Activated CD8-positive, alpha-beta memory T cell treated with anti-CD3 and anti-CD28 coated beads for 36 hours (primary cell): ENCODE data around the gene MAST3. TPM values are rescaled to one million over a fixed set of nuclear protein-coding genes. Genes with fewer than 3 reads are reported as not detected.

ENCODE experiments used
- CTCF ChIA-PET: fragments of 350-600 bp; sonication (Branson Sonifier 250); formaldehyde crosslinking; loops from one replicate; lab custom pipeline; 2021; ENCODE audit warnings: antibody characterized with exemption; lab: Charles Lee
- POLR2A ChIA-PET: fragments of 350-600 bp; sonication (Branson Sonifier 250); formaldehyde crosslinking; loops from one replicate; lab custom pipeline; 2021; ENCODE audit warnings: antibody characterized with exemption; lab: Charles Lee
- total RNA-seq, 2 experiments: library from RNA; stranded (reverse); gene quantifications; one replicate each; pipeline ENCODE4 v1.2.3, GENCODE V29; 2021

MAST3 gene
- total RNA-seq, 2 experiments from 2014 or later: 15.5 to 16.2 TPM

DNA sequence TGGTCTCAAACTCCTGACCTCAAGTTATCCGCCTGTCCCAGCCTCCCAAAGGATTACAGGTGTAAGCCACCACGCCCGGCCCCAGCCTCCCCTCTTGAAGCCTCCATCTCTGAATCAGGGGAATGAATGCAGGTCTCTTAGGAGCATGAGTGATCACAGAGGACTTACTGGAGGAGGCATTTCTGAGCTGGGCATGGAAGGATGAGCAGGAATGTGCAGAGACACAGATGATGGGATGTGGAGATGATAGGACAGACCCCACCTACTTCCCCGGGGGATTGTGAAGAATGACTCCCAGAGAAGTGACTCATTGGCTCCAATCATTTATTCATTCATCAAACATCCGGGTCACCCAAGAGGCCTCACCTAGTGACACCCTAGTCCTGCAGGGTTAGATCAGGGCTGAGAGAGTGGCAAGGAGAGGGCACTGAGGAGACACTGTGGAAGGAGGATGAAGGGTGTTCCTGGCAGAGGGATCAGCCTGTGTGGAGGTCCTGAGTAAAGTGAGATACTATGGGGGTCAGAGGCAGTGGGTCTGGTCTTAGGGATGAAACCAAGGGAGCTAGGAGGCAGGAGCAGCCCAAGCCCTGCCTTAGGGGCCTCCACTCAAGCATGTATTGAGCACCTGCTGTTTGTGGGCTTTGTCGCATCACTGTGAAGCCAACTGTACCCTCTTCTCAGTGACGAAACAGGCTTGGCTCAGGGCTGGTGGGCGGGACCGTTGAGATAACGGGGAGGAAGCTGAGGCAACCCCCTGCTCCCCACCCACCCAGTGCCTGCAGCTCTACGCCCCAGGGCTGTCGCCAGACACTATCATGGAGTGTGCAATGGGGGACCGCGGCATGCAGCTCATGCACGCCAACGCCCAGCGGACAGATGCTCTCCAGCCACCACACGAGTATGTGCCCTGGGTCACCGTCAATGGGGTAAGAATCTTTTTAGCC is 79.1 kb downstream of the MAST3 start:
- POLR2A ChIA-PET: no interaction called here
- CTCF ChIA-PET: interaction anchor here (0.7 to 1.6 kb wide), 2 partner anchors 75 to 220 kb away, joined by 3 to 4 read pairs; no protein-coding TSS in a partner anchor

DNA sequence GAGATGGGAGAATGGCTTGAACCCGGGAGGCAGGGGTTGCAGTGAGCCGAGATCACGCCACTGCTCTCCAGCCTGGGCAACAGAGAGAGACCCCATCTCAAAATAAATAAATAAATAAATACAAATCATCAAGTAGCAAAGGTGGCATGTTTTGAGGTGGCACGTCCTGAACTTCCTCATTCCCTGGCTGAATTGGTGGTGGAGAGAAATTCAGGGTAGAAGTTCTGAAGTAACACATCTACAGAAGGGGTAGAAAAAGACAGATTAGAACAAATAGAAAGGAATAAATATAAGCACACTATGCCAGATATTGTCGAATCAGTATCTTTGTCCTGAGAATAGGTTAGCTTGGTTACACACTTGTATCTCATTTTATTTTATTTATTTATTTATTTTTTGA is 82.4 kb downstream of the MAST3 start:
- CTCF ChIA-PET: no interaction called here
- POLR2A ChIA-PET: no interaction called here

DNA sequence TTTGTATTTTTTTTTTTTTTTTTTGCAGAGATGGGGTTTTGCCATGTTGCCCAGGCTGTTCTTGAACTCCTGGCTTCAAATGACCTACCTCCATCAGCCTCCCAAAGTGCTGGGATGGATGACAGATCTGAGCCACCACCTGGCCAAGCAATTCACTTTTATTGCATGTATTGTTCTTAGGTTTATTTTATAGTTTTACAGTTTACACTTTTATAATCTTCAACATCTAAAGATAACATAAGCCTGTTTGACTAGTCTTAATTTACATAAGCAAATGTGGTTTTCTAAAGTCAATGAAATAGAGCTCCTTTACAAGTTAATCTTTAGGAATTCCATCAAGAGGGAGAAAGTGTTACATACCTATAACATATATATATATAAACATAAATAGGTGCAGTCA is 86.0 kb downstream of the MAST3 start:
- ChIA-PET POLR2A (no interaction called here), CTCF (interaction anchor here (0.5 to 1.2 kb wide), 3 partner anchors 22 to 108 kb away, joined by 3 read pairs; no protein-coding TSS in a partner anchor)

DNA sequence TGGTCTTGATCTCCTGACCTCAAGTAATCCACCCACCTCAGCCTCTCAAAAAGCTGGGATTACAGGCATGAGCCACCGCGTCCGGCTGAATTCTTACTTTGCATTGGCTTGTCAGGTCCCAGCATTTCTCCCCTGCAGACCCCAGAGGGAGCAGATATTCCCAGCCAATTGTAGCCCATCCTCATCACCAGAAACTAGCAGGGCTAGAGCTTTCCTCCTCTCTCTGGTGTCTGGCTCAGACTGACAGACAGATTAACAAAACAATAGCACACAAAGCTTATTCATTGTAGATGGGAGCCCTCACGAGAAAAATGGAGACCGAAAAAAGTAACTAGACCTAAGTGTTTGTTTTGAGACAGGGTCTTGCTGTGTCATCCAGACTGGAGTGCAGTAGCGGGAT is 88.0 kb downstream of the MAST3 start:
- POLR2A ChIA-PET: no interaction called here

DNA sequence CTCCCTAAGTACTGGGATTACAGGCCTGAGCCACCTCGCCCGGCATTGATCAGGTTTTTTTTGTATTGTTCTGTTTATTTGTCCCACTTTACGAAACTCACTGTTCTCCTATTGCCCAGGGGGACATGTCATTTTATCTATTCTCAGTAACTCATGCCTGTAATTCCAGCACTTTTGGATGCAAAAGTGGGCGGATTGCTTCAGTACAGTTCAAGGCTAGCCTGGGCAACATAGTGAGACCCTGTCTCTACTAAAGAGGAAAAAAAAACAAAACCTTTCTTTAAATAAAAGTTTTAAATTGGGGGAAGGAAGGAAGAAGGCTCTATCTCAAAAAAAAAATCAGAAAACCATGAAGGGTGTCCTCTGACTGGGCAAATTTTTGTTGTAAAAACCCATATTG is 92.7 kb downstream of the MAST3 start:
- CTCF ChIA-PET: interaction anchor here (0.7 kb wide), 2 partner anchors 61 to 245 kb away, joined by 3 read pairs; no protein-coding TSS in a partner anchor
- POLR2A ChIA-PET: interaction anchor here (0.8 kb wide), 1 partner anchor 61 kb away, joined by 9 read pairs; no protein-coding TSS in a partner anchor

More for the DNA sequence above, 88.0 kb downstream of the MAST3 start:
- CTCF ChIA-PET: interaction anchor here (0.6 to 1.6 kb wide), 5 partner anchors 24 to 226 kb away, joined by 3 to 5 read pairs (median 3); no protein-coding TSS in a partner anchor

DNA sequence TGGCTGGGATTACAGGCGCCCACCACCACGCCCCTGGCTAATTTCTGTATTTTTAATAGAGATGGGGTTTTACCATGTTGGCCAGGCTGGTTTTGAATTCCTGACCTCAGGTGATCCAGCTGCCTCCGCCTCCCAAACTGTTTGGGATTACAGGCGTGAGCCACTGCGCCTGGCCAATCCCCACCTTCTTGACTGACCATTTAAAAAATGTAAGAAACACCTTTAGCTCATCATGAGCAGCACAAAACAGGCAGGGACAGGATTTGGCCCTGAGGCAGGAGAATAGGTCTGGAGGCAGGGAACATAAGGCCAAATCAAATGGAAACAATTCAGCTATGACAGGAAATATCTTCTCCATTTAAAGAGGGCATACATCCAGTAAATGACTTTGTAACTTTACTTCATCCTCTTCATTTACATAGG is 94.1 kb downstream of the MAST3 start:
- ChIA-PET CTCF (interaction anchor here (0.5 to 2.5 kb wide), 10 partner anchors 12 to 768 kb away, joined by 3 to 12 read pairs (median 4); partner anchors contain the start of genes LSM4 and RAB3A), POLR2A (interaction anchor here (0.6 to 2.0 kb wide), 2 partner anchors 9 to 12 kb away, joined by 3 to 9 read pairs; partner anchors contain the start of gene RAB3A)

DNA sequence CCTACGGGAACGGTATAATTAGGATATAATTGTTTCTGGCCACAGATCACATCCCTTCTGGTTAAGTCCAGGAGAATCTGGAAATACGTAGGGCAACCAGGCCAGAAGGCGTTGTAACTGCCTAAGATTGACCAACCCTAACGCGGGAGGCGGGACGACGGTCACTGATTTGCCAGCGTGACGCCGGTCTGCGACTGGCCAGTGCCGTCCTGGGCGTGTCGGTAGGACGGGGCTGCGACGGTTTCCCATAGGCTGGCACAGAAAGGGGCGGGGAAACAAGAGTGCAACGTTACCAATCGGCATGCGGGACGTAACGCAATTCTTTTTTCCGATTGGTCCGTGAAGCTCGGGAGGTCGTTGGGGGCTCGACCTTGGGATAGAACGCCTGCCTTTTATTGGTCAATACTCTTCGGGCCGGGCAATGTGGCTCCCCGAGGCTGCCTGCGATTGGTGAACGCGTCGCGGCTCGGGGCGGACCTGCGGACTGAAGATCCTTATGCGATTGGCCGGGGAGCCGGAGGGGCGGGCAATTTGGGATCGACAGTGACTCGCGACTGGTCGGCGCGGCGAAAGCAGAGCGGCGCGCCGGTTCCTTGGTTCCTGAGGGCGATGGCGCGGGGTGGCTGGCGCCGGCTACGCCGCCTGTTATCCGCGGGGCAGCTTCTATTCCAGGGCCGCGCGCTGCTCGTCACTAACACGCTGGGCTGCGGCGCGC is 95.3 kb downstream of the MAST3 start, which contains the start of gene MPV17L2:
TSS of gene MPV17L2 (plus strand) at position 546 of the 715 bp plus-strand sequence. CDS start at position 610, 64 bp downstream.
- CTCF ChIA-PET: interaction anchor here (0.6 to 2.5 kb wide), 10 partner anchors 11 to 136 kb away, joined by 3 to 12 read pairs (median 3); partner anchors contain the start of genes LSM4 and RAB3A

DNA sequence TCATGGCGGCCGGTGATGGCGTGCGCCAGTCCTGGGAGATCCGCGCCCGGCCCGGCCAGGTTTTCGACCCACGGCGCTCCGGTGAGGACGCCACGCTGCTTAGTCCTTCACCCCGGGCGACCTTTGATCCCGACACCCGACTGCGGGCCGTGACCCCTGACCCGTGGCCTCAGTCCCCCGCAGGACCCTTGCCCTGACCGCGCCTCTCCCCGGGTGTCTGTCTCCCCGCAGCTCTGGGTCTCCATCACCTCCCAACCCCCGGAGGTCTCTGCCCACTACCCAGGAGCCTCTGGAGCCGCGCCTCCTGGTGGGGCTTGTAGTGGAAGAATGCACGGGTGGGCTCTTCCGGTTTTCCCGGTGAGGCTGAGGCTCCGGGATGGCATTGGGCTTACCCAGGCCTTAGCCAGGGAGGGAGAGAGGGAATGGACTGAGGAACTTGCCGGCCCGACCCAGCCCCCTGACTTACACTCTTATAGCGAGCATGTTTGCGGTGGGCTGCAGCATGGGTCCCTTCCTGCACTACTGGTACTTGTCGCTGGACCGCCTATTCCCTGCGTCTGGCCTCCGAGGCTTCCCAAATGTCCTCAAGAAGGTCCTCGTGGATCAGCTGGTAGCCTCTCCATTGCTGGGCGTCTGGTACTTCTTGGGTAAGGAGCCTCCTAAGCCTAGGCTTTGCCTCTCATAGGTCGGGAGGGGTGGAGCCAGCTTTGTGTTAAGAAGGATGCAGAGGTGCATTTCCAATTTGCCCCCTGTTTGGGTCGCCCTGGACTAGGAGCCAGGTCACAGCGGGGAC is 96.0 kb downstream of the MAST3 start:
- ChIA-PET CTCF (interaction anchor here (1.0 to 2.5 kb wide), 4 partner anchors 10 to 59 kb away, joined by 3 to 12 read pairs (median 4); partner anchors contain the start of gene RAB3A), POLR2A (interaction anchor here (1.4 to 2.0 kb wide), 3 partner anchors 10 to 88 kb away, joined by 3 to 9 read pairs (median 5); partner anchors contain the start of genes JUND and RAB3A)

More for the DNA sequence above, 95.3 kb downstream of the MAST3 start, which contains the start of gene MPV17L2:
- POLR2A ChIA-PET: interaction anchor here (1.4 to 2.0 kb wide), 2 partner anchors 11 to 89 kb away, joined by 5 to 9 read pairs; partner anchors contain the start of genes JUND and RAB3A

DNA sequence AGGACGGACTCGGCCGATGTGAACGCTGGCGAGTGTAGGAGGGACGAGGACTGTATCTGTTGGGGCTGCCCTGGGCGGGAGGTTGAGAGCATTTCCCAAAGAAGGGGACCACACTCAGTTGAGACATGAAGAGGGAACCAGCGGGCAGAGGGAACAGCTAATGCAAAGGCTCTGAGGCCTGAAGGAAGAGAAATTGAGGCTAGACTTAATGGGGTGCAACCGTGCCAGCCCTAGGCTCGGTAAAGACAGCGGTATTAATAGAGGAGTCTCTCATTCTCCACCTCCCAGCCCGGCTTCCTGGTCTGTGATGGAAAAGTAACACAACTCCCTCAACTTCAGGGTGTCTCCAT is 96.6 kb downstream of the MAST3 start:
- ChIA-PET POLR2A (interaction anchor here (1.4 kb wide), 1 partner anchor 9 kb away, joined by 3 read pairs; the partner anchor contains the start of gene RAB3A), CTCF (interaction anchor here (1.0 to 2.5 kb wide), 2 partner anchors 9 to 58 kb away, joined by 3 to 12 read pairs; partner anchors contain the start of gene RAB3A)

DNA sequence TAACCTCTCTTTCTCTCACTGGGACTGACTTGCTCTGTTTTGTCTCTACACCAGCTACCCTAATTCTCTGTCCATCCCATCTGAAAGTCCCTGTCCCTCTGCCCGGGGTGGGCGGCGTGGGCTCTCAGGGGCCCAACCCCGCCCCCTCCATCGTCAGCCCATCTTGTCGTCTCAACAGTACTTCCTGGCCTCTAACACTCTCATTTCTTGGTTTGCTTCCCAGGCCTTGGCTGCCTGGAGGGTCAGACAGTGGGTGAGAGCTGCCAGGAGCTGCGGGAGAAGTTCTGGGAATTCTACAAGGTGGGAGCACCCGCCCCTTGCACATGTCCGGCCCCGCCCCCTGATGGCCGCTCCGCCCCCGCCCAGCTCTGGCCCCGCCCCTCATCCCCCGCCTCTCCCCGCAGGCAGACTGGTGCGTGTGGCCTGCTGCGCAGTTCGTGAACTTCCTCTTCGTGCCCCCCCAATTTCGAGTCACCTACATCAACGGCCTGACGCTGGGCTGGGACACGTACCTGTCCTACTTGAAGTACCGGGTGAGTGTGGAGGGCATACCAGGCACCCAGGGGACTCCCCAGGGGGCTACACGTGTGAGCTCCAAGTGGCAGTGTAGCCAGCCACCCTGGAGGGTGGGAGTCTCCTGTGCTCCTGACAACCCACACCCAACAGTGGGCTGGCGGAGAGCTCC is 97.1 kb downstream of the MAST3 start:
- CTCF ChIA-PET: interaction anchor here (1.0 kb wide), 1 partner anchor 58 kb away, joined by 3 read pairs; no protein-coding TSS in a partner anchor
- POLR2A ChIA-PET: interaction anchor here (1.4 kb wide), 1 partner anchor 9 kb away, joined by 3 read pairs; the partner anchor contains the start of gene RAB3A

DNA sequence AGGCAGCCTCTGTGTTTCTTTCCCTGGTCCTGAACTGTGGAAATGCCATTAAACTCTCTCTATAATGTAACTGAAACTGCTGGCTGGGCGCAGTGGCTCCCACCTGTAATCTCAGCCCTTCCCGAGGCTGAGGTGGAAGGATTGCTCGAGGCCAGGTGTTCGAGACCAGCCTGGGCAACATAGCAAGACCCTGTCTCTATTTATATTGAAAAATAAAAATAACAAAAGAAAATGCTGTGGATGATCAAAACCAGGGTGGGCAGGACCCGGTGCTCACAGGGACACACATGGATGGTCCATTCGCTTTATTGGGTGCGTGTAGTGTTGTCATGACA is 98.9 kb downstream of the MAST3 start:
- POLR2A ChIA-PET: no interaction called here

DNA sequence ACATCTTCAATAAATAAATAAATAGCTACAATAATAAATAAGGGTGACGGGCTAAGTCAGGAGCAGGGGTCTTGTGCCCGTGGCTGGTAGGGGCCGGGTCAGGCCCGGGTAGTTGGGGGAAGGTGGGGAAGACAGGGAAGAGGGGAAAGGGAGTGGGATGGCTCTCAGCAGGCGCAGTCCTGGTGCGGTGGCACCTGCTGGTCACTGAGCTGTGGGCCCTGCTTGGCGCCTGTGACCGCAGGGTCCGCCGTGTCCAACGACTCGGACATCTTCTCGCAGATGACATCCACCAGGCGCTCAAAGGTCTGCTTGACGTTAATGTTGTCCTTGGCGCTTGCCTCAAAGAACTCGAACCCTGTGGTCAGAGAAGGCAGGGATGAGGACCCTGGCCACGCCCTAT is 99.7 kb downstream of the MAST3 start:
- POLR2A ChIA-PET: no interaction called here
- CTCF ChIA-PET: interaction anchor here (1.0 kb wide), 1 partner anchor 11 kb away, joined by 3 read pairs; no protein-coding TSS in a partner anchor

More for the DNA sequence above, 98.9 kb downstream of the MAST3 start:
- CTCF ChIA-PET: interaction anchor here (1.0 kb wide), 1 partner anchor 12 kb away, joined by 3 read pairs; no protein-coding TSS in a partner anchor

DNA sequence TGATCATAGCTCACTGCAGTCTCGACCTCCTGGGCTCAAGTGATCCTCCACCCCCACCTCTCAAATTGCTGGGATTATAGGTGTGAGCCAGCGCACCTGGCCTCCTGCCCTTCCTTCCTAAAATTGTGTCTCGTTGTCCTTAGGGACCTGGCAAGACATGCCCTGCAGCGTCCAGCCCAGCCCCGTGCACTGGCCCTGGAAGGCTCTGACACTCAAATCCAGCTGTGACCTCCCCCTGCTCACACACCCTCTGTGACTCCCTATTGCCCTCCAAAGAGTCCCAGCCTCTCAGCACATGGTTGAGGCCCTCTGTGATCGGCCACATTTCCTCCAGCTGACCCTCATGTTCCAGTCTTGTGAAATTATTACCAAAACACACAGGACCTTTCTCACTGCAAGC is 100.4 kb downstream of the MAST3 start:
- ChIA-PET CTCF (no interaction called here), POLR2A (no interaction called here)

DNA sequence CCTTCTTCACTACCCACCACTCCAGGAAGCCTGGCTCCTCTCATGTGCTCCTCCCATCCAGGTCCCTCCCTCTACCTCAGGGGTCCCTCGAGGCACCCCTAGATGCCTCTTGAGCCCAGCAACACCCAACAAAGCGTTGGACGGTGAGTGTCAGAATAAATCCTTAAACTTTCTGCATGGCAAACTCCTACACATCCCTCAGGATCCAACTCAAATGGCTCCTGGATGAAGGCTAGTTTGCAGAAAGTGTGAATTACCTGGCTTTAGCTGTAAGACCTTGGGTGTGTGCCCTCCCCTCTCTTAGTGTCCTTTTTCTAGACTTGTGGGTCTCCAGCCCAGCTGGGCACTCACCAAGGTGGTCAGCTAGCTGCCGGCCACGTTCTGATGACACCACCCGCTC is 100.8 kb downstream of the MAST3 start:
- POLR2A ChIA-PET: no interaction called here

More for the DNA sequence above, 100.8 kb downstream of the MAST3 start:
- CTCF ChIA-PET: interaction anchor here (0.5 to 1.0 kb wide), 2 partner anchors 33 to 130 kb away, joined by 3 read pairs; no protein-coding TSS in a partner anchor
